Gastroesophageal sphincter (tissue), 4 donors: ENCODE results near the gene GAS1. TPM values are rescaled to one million over a fixed set of nuclear protein-coding genes. Genes with fewer than 3 reads are reported as not detected.

Experiments used
- ATAC-seq: fragments of 150-250 bp; one replicate; pipeline ENCODE4 v1.9.1; 2016; ENCODE audit warnings: mild to moderate bottlenecking, moderate library complexity
- H3K27ac ChIP-seq, 4 donors: fragments of 200-600 bp; sonication (generic) in 3 of 4; 1 replicate in 3 of 4; 2 replicates in 1 of 4; pipeline ENCODE4 v1.5.1; 2016 to 2019
- H3K27me3 ChIP-seq: fragments of 200-600 bp; sonication (generic); one replicate; pipeline ENCODE4 v1.5.1; 2019
- H3K36me3 ChIP-seq, 2 donors: fragments of 200-600 bp; sonication (generic); one replicate each; pipeline ENCODE4 v1.5.1; 2019; ENCODE audit warnings: control low read depth in 1 of 2
- H3K4me1 ChIP-seq, 3 donors: fragments of 200-600 bp; sonication (generic); 1 replicate in 2 of 3; 2 replicates in 1 of 3; pipeline ENCODE4 v1.5.1; 2016 to 2019; ENCODE audit warnings: control low read depth in 2 of 3
- H3K4me3 ChIP-seq, 2 donors: fragments of 200-600 bp; sonication (generic); one replicate each; pipeline ENCODE4 v1.5.1; 2019; ENCODE audit warnings: mild to moderate bottlenecking in 1 of 2, moderate library complexity in 1 of 2
- H3K9me3 ChIP-seq, 3 donors: fragments of 200-600 bp; sonication (generic); one replicate each; pipeline ENCODE4 v1.5.1; 2017 to 2019; ENCODE audit warnings: control low read depth in 2 of 3
- EP300 ChIP-seq: sonication (generic); formaldehyde crosslinking; IDR thresholded peaks from one replicate; pipeline ENCODE4 v1.6.1; 2017; ENCODE audit warnings: antibody characterized with exemption, mild to moderate bottlenecking
- POLR2A ChIP-seq, 2 donors: fragments of 450-650 bp; IDR thresholded peaks; one replicate each; pipeline ENCODE4 v1.6.1; 2017; ENCODE audit warnings: antibody characterized with exemption in 2 of 2, mild to moderate bottlenecking in 2 of 2, moderate library complexity in 1 of 2
- POLR2AphosphoS5 ChIP-seq: sonication (generic); formaldehyde crosslinking; IDR thresholded peaks from one replicate; pipeline ENCODE4 v1.6.1; 2017; ENCODE audit warnings: antibody characterized with exemption
- WGBS, 2 donors: methylation state at CpG; one replicate each; pipeline ENCODE4 v1.1.5; 2018; ENCODE audit warnings: low coverage in 1 of 2; 5-methylcytosine and 5-hydroxymethylcytosine counted together
- total RNA-seq, 4 donors: library from RNA; depleted of rRNA; stranded (reverse); fragments of >200 nt; gene quantifications; one replicate each; pipeline ENCODE4 v1.1.0, GENCODE V29; 2016
- TF ChIP-seq, protein P1 (sequence below), 4 experiments: fragments of 200-600 bp in 2 of 4; fragments of 450-650 bp in 2 of 4; sonication (generic) in 1 of 4; IDR thresholded peaks; one replicate each; pipeline ENCODE4 v1.5.1; 2017 to 2019; ENCODE audit warnings: antibody characterized with exemption in 4 of 4, mild to moderate bottlenecking in 2 of 4, moderate library complexity in 2 of 4

Gene GAS1
- total RNA-seq, 4 donors from 2014 or later = 65.7 to 167 (median 90.5) TPM

DNA sequence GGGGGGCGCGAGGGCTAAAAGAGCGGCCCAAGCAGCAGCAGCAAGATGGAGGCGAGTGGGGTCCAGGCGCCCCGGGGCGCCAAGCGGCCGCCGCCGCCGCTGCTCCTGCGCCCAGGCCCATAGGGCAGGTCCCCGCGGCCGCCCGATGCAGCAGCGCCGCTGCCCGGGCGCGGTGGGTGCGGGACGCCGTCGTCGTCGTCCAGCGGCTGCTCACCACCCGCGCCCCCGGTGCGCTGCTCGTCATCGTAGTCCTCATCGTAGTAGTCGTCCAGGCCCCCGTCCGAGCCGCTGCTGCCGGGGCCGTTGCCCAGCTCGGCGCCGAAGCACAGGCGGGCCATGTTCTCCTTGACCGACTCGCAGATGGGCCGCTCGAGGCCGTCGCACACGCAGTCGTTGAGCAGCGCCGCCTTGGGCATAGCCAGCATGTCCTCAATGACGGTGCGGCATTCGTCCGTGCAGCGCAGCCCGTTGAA is 1.5 kb downstream of the GAS1 start:
- Histone ChIP-seq H3K9me3 (no peaks in the 10 kb centered on the region), H3K4me1 (peaks cover 0 to 57% (median 2%) of the 10 kb centered on the region in 3 donors), H3K36me3 (peaks cover 0 to under 1% of the 10 kb centered on the region in 2 donors), H3K27me3 (no peaks in the 10 kb centered on the region), H3K4me3 (peak overlapping the region; percentile 69 to 71), H3K27ac (peak overlapping the region; percentile 45 to 94 (median 91))
- no CpG with 5 or more reads among the region's 62 CpGs for WGBS, 2 donors
- TF ChIP-seq POLR2AphosphoS5 (peak; percentile 3), EP300 (no peak)
- TF ChIP-seq, protein P1, sequence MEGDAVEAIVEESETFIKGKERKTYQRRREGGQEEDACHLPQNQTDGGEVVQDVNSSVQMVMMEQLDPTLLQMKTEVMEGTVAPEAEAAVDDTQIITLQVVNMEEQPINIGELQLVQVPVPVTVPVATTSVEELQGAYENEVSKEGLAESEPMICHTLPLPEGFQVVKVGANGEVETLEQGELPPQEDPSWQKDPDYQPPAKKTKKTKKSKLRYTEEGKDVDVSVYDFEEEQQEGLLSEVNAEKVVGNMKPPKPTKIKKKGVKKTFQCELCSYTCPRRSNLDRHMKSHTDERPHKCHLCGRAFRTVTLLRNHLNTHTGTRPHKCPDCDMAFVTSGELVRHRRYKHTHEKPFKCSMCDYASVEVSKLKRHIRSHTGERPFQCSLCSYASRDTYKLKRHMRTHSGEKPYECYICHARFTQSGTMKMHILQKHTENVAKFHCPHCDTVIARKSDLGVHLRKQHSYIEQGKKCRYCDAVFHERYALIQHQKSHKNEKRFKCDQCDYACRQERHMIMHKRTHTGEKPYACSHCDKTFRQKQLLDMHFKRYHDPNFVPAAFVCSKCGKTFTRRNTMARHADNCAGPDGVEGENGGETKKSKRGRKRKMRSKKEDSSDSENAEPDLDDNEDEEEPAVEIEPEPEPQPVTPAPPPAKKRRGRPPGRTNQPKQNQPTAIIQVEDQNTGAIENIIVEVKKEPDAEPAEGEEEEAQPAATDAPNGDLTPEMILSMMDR (IDR thresholded peaks at IDR 0.05) = peak in 3 of 4 experiments; percentile 50 to 59 (median 55)
- ATAC-seq = peak; percentile 4

DNA sequence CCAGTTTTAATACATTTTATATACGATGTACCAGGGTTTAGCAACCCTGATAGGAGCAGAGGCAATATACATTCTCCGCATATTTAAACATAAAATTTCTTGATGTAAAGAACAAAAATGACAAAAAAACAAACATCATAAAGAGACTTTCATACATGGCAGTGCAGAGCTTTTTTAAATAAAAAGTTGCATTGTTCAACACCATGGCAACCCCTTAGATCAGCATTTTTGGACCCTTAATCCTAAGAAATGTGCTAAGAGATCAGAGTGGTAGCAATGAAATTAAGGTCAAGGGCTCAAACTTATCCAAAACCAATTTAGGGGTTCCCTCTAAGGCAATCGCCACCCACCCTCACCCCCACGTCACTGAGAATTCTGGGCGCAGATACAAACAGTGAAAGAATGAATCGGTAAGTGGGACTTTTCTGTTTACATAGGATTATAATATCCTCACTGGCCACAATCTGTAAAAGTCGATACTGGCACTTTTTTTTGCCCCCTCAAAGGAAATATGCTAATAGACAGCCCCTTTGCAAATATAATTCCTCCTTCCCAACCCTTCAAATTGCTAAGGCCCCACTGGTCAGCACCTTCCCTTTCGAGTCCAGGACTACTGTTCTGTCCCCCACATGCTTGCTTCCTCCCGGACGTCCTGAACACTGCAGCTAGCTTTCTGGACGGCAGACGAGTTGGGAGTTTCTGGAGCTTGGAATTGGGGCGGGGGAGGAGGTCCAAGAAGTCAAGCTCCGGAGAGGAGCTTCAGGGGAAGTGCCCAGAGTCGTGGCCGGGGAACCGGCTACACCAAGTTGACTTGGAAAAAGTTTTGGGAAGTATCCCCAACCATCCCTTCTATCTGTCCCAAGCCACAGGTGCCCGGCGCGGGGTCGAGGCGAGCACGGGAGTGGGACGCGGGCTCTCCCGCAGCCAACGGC is 2.2 kb downstream of the GAS1 start:
- Histone ChIP-seq H3K27ac (peak overlapping the region; percentile 45 to 94 (median 91)), H3K36me3 (no peaks in the 10 kb centered on the region), H3K4me1 (peaks cover 0 to 57% (median 2%) of the 10 kb centered on the region in 3 donors), H3K9me3 (no peaks in the 10 kb centered on the region), H3K4me3 (peak overlapping the region; percentile 69 to 71), H3K27me3 (no peaks in the 10 kb centered on the region)
- TF ChIP-seq POLR2A (IDR thresholded peaks at IDR 0.05) = peak in 1 of 2 donors; percentile 14
- no peak for TF ChIP-seq EP300
- 17 to 23% methylated on average over 6 to 8 of the region's 27 CpGs for WGBS, 2 donors
- no peak for ATAC-seq

GRCh38 chr9:86943201-86944113 is 3.8 kb downstream of the GAS1 start:
- peak overlapping the region in 3 of 4 donors; percentile 27 to 94 (median 88) for H3K27ac ChIP-seq
- no peak for ATAC-seq
- H3K4me3 ChIP-seq = peak overlapping the region in 1 of 2 donors; percentile 69

GRCh38 chr9:86942281-86943200 is 4.8 kb downstream of the GAS1 start:
- TF ChIP-seq POLR2AphosphoS5 = no peak
- no peak for TF ChIP-seq EP300
- TF ChIP-seq POLR2A (IDR thresholded peaks at IDR 0.05) = no peak
- TF ChIP-seq, protein P1 (IDR thresholded peaks at IDR 0.05) = no peak
- Histone ChIP-seq H3K4me3 (no peak overlapping the region), H3K9me3 (no peaks in the 10 kb centered on the region), H3K36me3 (no peaks in the 10 kb centered on the region), H3K27ac (peak overlapping the region in 3 of 4 donors; percentile 9 to 94 (median 88)), H3K27me3 (no peaks in the 10 kb centered on the region), H3K4me1 (peaks cover 0 to 35% (median 2%) of the 10 kb centered on the region in 3 donors)
- no peak for ATAC-seq
- 47 to 62% methylated on average over 9 to 10 of the region's 10 CpGs for WGBS, 2 donors

More at GRCh38 chr9:86943201-86944113, 3.8 kb downstream of the GAS1 start:
- 8 to 26% methylated on average over 10 to 12 of the region's 12 CpGs for WGBS, 2 donors
- H3K27me3 ChIP-seq = no peaks in the 10 kb centered on the region
- peaks cover 0 to 41% (median 2%) of the 10 kb centered on the region in 3 donors for H3K4me1 ChIP-seq
- no peaks in the 10 kb centered on the region for H3K9me3 ChIP-seq
- TF ChIP-seq POLR2AphosphoS5 (no peak), POLR2A (IDR thresholded peaks at IDR 0.05) (no peak)
- TF ChIP-seq, protein P1 (IDR thresholded peaks at IDR 0.05) = no peak
- H3K36me3 ChIP-seq = no peaks in the 10 kb centered on the region
